Ishikawa (cell line): ENCODE results near the gene ERG.

ENCODE experiments used
- RAD21 ChIP-seq: IDR thresholded peaks from 2 replicates; pipeline ENCODE4 v1.6.1; 2012; ENCODE audit warnings: low read depth
- USF1 ChIP-seq: IDR thresholded peaks from 2 replicates; pipeline ENCODE4 v1.6.1; 2012

GRCh38 chr21:38341546-38342012, 156.7 kb downstream of the ERG start:
- TF ChIP-seq USF1, result no peak
- TF ChIP-seq RAD21, result no peak
